Measurements from ENCODE around the gene SCUBE2. TPM values are rescaled to one million over a fixed set of nuclear protein-coding genes. Genes with fewer than 3 reads are reported as not detected.
A peak's percentile ranks its signal among the peaks of the same experiment; 100 is the strongest.

The SCUBE2 gene
- 22.0 TPM for total RNA-seq

- no peak for DNase-seq (ENCODE audit: low spot score)
Measured at GRCh38 chr11:9091044-9091922, at the start of gene SCUBE2. SCUBE2 (minus strand) TSS chr11:9091599; CDS start chr11:9091528, 71 bp downstream.

DNA sequence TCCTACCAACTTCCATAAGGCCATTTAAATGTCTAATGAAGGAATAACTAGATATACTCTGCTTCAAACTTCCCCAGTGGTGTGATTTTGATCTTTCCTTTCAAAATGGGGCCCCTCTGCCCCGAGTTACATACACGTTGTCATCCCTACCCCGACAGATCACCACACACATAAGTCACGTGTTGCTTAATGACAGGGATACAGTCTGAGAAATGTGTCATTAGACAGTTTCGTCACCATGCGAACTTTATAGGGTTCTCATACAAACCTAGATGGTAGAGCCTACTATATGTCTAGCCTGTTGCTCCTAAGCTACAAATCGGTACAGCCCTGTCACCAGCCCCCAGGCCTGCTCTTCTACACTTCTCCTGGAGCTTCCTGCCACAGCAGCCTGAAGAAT is 49.8 kb upstream of the SCUBE2 start:
- no peak for DNase-seq (ENCODE audit: low spot score)

DNA sequence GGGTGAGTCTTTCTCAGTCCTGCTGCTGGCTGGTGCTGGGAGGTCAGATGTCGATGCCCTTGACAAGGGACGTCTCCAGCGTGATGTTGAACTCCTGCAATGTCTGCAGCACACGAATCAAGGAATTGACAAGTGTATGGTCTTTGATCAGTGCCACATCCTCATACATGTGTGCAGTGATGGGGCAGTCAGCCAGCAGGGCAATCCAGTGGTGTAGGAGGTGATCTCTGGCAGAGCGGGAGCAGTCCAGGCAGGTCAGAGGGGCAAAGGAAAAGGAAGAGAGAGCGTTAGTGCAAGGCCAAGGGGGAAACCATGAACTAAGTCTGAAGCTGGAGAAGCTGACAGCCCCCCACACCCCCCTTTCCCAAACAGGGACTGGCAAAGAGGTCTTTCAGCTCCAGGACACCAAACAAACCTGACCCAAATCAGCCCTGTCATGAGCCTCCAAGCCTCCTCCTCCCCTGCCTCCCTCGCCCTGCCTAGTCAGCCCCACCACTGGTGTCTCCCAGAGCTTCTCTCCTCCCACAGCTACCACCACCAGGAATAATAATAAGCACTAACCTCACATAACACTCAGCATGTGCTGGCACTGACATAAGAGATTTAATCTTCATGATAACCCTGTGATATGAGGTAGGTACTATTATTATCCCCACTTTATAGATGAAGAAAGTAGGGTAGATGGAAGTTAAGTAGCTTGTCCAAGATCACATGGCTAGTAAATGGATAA is 48.4 kb upstream of the SCUBE2 start:
- no peak for DNase-seq (ENCODE audit: low spot score)

DNA sequence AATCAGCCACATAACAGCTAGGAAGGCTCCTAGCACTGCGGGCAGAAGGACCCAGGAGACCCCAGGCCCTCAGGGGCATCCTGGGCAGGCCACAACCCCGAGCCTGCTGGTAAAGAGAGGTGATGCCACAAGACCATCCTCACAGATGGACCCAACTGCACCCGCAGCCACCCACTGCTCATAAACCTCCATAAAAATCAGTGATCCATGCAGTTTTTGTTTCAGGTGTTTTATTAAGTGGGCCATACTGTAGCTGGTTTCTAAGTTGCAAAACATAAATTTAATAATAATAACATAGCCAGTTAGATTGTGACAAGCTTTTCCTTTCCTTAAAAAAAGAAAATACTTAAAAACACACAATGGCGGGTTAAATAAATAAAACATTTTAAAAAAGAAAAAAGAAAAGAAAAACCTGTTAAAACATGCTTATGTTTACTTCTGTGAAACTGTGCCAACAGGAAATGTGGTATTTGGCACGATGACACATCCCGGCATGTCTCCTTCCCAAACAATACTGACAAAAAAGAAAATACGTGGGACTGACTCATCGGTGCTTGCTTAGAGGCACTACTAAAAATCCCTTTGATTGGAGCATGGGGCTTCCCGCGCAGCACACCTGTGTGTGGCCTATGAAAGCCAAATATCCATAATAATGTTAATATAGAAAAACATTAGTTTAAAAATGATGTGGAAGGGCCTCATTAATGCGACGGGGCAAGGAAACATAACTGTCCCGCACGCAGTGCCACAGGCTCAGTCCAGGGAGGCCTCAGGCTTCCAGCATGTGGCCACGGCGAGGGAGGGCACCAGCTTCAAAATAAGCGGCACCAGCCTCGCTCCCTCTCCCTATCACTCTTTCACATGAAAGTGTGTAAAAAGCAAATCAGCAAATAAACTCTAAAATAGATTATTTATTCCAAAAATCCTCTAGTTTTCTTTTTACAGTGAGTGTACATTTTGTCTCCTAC is 47.5 kb upstream of the SCUBE2 start:
- DNase-seq (ENCODE audit: low spot score), result peak; percentile 61

DNA sequence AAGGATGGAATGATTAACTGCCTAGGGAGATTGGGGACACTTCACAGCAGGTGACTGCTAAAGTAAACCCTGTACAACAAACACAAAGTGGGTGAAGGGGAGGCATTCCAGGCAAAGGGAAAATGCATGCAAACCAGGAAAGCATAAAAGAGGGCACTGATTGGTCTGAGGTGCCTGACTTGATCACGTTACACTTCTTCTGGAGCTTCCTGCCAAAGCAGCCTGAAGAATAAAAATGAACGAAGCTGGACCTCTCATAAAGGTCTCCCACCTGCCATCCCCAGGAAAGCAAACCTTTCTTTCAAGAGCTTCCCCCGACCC is 46.7 kb upstream of the SCUBE2 start:
- no peak for DNase-seq (ENCODE audit: low spot score)

DNA sequence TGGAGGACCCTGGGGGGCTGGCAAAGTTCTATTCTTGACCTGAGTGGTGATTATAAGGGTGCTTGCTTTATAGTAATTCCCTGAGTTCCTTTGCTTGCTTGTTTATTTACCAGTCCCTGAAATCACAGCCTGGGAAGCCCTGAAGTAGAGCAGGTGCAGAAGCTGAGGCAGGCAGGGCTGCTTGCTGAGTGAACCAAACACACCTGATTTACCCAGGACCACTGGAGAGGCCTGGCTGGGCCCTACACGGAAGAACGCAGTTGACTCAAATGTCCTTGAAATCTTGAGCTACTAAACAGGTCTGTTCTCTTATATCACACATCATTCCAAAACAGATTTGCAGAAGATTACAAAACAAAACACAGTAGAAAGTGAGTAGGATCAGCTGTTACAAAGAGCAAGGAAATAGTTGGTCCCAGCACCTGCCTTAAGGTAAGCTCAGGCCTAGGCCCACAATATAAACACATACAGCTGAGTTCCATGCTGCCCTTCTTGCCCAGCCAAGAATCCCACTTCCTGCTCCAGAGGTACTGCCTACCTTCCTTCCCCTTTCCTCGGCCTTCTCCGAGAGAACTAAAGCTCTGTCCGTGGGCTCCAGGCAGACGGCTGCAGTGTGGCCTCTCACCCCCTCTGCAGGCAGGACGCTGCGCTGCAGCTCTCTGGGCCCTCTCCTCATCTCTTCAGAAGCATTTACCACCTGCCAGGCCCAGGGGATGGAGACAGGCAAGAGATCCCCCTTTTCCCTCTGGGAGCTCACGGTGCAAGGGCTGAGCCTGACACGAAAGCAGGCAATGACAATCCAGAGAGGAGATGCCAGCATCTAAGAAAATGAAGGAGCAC is 46.1 kb upstream of the SCUBE2 start:
- DNase-seq (ENCODE audit: low spot score), result peak; percentile 71

DNA sequence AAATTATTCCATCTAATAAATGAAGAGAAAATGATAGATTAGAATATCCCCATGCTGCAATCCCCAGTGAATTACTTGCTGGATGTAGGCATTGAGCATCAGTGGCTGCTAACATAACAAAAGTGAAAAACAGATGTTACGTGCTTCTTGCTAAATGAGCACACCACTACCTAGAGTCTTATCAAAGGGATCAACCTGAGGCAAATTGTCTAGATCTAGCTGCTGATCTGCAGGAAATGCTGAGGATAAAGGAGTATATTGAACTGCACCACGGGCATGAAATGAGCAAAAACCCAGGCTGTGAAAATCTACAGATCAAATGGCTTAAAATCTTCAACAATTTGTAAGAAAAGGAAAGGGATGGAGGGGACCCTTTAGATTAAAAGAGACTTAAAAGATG is 45.3 kb upstream of the SCUBE2 start:
- DNase-seq (ENCODE audit: low spot score), result no peak

DNA sequence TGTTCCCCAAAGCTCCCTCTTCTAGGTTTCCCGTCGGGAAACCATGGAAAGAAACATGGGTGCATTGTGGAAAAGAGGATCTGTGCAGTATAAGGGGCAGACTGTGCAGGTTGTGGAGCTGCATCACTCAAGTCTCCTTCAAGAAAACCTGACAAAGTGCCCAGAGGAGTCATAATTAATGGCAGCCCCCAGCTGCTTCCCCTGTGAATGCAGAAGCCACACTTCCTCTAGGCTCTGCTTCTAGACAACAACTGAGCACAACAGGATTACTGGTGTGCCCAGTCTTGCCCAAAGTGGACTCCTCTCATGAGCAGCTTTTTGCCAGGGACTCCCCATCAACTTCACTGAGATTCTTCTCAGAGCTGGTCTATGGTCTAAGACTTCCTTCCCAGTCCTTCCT is 42.6 kb upstream of the SCUBE2 start:
- no peak for DNase-seq (ENCODE audit: low spot score)

- DNase-seq (ENCODE audit: low spot score), result no peak
Measured at GRCh38 chr11:9132203-9132878, 40.9 kb upstream of the SCUBE2 start.

DNA sequence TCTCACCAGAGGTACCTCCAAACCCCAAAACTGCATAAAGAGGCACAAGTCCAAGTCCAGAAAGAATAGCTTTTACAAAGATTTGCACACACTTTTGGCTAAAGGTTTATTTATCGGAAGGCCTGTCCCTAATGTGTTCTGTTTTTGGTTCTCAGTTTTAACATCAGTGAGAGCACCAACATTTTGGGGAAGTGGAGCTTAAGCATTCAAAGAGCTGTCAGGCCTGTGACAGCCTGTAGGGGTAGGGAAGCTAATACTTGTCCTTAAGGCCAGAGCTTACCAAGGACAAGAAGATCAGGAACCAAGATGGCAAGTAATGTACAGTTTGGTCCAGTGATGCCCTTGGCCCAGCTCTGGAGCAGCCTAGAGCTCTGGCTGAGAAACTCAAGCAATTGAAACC is 38.9 kb upstream of the SCUBE2 start:
- DNase-seq (ENCODE audit: low spot score), result no peak

GRCh38 chr11:9126636-9127035 is 35.2 kb upstream of the SCUBE2 start:
- no peak for DNase-seq (ENCODE audit: low spot score)

DNA sequence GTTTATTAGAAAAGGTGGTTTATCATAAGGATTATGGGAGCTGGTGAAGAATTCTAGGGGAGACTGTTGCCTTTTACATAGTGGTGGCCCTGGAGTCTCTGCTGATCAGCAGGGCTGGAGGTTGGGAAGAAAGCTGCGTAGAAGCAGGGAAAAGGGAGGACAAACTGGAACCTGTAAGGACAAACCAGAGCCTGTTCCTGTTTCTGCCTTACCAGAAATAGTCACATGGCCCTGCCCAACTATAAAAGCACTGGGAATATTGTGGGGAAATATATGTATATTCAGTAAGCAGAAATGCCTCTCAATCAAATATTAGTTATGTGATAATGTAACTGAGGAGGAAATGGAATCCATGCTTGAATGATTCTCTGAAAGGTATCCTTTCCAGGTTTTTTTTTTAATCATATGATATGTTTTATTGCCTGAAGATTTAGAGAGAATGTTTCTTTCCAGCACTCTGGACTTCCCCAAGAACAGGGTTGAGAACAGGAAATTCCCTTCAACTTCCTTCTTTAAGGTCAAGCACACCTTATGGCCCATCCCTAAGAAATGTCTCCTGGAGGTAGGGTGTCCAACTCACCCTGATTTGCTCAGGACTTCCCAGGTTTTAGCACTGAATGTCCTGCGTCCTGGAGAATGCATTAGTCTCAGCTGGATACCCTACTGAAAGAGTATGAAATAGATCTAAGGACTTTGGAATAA is 33.9 kb upstream of the SCUBE2 start:
- DNase-seq (ENCODE audit: low spot score), result no peak

GRCh38 chr11:9123595-9124304 is 32.4 kb upstream of the SCUBE2 start:
- DNase-seq (ENCODE audit: low spot score), result no peak

DNA sequence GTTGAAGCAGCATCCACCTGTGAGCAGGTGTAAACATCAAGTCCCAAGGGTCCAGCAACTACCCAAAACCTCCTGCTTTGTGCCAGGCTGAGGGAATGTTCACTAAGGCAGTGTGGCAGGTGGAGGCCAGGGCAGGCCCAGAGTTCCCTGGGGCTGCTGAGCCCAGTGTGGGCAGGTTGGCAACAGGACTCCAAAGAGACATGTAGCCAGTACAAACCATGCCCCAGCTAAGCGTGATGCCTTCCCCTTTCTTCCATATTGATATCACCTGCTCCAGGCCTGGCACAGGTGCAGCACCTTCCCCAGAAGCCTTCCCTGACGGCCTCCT is 30.0 kb upstream of the SCUBE2 start:
- no peak for DNase-seq (ENCODE audit: low spot score)

DNA sequence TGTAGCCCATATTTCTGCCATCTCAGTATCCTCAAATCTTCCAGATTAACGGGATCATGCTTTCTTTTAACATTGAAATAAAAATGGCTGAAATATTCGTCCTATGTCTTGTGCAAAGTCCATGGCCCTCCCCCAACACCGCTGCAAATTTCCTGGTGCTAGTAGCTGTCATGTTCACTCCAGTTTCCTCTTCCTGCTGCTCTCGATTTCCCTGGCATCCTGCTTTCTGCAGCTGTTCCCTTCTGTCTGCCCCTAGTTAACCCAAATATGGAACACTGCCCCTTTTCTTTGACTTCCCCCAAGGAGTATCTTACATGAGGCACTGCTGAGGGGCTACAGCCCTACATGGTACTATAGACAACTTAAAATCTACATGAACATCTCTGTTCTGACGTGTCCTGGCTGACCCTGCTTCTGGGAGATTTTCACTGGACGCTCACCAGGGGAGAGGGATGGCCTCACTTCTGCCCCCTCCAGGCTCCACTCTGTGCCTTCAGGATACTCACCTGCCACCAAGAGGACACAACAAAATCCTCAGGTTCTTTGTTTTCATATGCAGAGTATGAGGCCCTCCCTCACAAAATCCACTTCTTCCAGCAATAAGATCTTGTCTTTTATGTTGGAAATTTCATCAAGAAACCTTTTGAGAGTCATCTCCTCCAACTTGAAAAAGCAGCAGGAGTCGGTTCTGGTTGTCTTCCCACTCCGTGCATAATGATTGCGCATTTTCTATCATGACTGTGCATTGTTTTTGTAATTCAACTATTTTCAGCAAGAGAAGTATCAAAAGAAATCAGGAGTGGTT is 29.5 kb upstream of the SCUBE2 start:
- no peak for DNase-seq (ENCODE audit: low spot score)

DNA sequence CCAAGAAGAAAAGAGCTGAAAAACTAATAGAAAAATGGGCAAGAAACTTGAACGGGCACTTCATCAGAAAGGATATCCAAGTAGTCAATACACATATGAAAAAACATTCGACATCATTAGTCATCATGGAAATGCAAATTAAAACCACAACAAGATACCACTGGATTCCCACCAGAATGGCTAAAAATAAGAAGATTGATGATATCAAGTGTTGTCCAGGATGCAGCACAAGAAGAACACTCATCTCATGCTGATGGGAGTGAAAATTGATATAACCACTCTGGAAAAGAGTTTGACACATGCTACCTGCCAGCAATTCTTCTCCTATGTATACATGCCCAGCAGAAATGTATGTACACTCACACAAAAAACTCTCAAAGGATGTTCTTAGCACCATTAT is 26.9 kb upstream of the SCUBE2 start:
- DNase-seq (ENCODE audit: low spot score), result no peak

DNA sequence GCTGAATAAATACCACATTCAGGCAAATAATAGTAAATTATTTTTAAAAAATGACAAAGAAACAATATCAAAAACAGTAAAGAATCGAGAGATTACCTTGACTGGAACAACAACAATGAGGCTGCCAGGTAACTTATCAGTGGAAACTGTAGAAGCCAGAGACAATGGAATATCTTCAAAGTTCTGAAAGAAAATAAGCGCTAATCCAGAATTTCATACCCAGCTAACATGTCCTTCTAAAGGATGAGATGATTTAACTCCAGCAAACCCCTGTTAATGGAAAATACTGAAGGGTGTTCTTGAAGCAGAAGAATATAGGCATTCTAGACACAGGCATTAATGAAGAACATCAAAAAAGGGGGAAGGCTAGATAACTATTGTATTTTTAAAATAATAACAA is 20.7 kb upstream of the SCUBE2 start:
- DNase-seq (ENCODE audit: low spot score), result no peak

DNA sequence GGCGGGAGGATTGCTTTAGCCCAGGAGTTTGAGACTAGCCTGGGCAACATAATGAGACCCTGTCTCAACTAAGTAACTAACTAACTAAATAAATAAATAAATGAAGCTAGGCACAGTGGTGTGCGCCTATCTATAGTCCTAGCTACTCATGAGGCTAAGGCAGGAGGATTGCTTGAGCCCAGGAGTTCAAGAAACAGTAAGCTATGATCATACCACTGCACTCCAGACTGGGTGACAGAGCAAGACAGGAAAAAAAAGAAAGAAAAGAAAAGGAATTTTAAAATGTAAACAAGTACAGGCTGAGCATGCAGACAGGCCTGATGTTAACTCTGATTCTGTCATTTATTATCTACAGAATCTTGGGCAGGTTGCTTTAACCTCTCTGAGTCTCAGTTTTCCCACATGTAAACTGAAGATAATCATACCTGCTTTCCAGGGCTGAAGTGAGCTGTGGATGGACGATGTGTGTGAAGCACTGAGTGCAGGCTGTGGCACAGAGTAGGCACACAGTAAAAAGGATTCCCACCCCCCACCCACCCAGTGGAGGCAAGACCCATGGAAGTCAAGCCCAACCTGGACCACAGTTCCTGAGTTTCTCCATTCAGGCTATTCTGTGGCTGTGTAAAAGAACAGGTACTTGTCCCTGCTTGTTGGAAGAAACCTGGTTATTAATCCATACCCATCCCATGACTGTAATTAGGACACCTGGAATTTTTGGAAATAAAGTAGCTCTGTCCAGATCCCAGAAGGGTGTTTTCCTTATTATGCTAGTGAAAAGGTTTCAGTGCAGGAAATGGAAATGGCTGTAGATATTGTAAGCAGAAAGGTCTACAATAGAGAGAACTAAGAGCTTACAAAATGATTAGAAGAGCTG is 18.7 kb upstream of the SCUBE2 start:
- no peak for DNase-seq (ENCODE audit: low spot score)

All from mucosa of gallbladder (tissue), 1 donor.